HFFc6 (cell line): ENCODE data around the gene ELMO1. TPM values are rescaled to one million over a fixed set of nuclear protein-coding genes. Genes with fewer than 3 reads are reported as not detected.

ENCODE experiments used
- DNase-seq: peaks from one replicate; pipeline ENCODE4 v3.0.0-alpha.2; 2018
- H3K27ac Mint-ChIP-seq: 2 replicates; pipeline ENCODE4 v1.8.0; 2020; ENCODE audit warnings: mild to moderate bottlenecking, mixed read lengths
- H3K27me3 Mint-ChIP-seq: 2 replicates; pipeline ENCODE4 v1.8.0; 2021; ENCODE audit warnings: mild to moderate bottlenecking, moderate library complexity, mixed read lengths; ENCODE audit not compliant: insufficient read depth
- H3K36me3 Mint-ChIP-seq: 2 replicates; pipeline ENCODE4 v1.8.0; 2021; ENCODE audit warnings: low read depth, mixed read lengths
- H3K4me1 Mint-ChIP-seq: 2 replicates; pipeline ENCODE4 v1.8.0; 2020; ENCODE audit warnings: low read depth, mixed read lengths
- H3K4me3 Mint-ChIP-seq: 2 replicates; pipeline ENCODE4 v1.8.0; 2020; ENCODE audit warnings: mild to moderate bottlenecking, moderate library complexity, mixed read lengths
- H3K9me3 Mint-ChIP-seq: 2 replicates; pipeline ENCODE4 v1.8.0; 2020; ENCODE audit warnings: mild to moderate bottlenecking, mixed read lengths
- CTCF ChIP-seq: fragments of 200-600 bp; sonication (generic); IDR thresholded peaks from 2 replicates; pipeline ENCODE4 v1.5.0; 2021; ENCODE audit warnings: antibody characterized with exemption, mild to moderate bottlenecking
- total RNA-seq, 6 experiments: library from RNA; stranded (reverse); fragmentation: NEBNext Ultra II Directional; extraction: Animal tissue kit (Norgen Biotek cat#: 25700); gene quantifications; 2 replicates in 1 of 6; 3 replicates in 5 of 6; pipeline ENCODE4 v1.2.3, GENCODE V29; 2021

Gene ELMO1
- total RNA-seq, 6 experiments from 2014 or later, result not detected

- Mint-ChIP-seq H3K36me3 (0 out of 2 replicates have a peak, but pooled peaks cover 4% of the 10 kb centered on the region), H3K27ac (no peak overlapping the region), H3K4me1 (no peaks in the 10 kb centered on the region), H3K4me3 (no peak overlapping the region), H3K27me3 (no peaks in the 10 kb centered on the region; the same call in none of the 2 replicates), H3K9me3 (peaks cover 71% of the 10 kb centered on the region)
- DNase-seq, result no peak
- no peak for TF ChIP-seq CTCF
Observed at GRCh38 chr7:37282093-37282444, 166.6 kb downstream of the ELMO1 start.

GRCh38 chr7:37281368-37282092 is 167.1 kb downstream of the ELMO1 start:
- Mint-ChIP-seq H3K36me3 (0 out of 2 replicates have a peak, but pooled peaks cover 4% of the 10 kb centered on the region), H3K9me3 (peaks cover 77% of the 10 kb centered on the region), H3K4me3 (no peak overlapping the region), H3K27ac (no peak overlapping the region), H3K4me1 (no peaks in the 10 kb centered on the region), H3K27me3 (no peaks in the 10 kb centered on the region; the same call in none of the 2 replicates)
- DNase-seq, result no peak
- TF ChIP-seq CTCF, result no peak

- TF ChIP-seq CTCF, result no peak
- DNase-seq, result no peak
- no peaks in the 10 kb centered on the region; the same call in 1 of the 2 replicates for H3K27me3 Mint-ChIP-seq
Observed at GRCh38 chr7:37277513-37277912, 171.2 kb downstream of the ELMO1 start.

GRCh38 chr7:37275078-37275710 is 173.5 kb downstream of the ELMO1 start:
- no peak for DNase-seq
- H3K4me3 Mint-ChIP-seq, result no peak overlapping the region
- H3K9me3 Mint-ChIP-seq, result peaks cover 62% of the 10 kb centered on the region
- TF ChIP-seq CTCF, result no peak
- H3K36me3 Mint-ChIP-seq, result peaks cover 13% of the 10 kb centered on the region
- no peaks in the 10 kb centered on the region; the same call in 1 of the 2 replicates for H3K27me3 Mint-ChIP-seq
- no peaks in the 10 kb centered on the region for H3K4me1 Mint-ChIP-seq
- H3K27ac Mint-ChIP-seq, result no peak overlapping the region

More at GRCh38 chr7:37277513-37277912, 171.2 kb downstream of the ELMO1 start:
- Mint-ChIP-seq H3K36me3 (peaks cover 13% of the 10 kb centered on the region), H3K9me3 (peaks cover 74% of the 10 kb centered on the region), H3K4me1 (no peaks in the 10 kb centered on the region), H3K4me3 (no peak overlapping the region), H3K27ac (no peak overlapping the region)

- peaks cover 13% of the 10 kb centered on the region for H3K36me3 Mint-ChIP-seq
- DNase-seq, result no peak
- peaks cover 54% of the 10 kb centered on the region for H3K9me3 Mint-ChIP-seq
- no peak overlapping the region for H3K27ac Mint-ChIP-seq
- H3K27me3 Mint-ChIP-seq, result no peaks in the 10 kb centered on the region; the same call in 1 of the 2 replicates
- TF ChIP-seq CTCF, result no peak
- H3K4me1 Mint-ChIP-seq, result no peaks in the 10 kb centered on the region
- no peak overlapping the region for H3K4me3 Mint-ChIP-seq
Observed at GRCh38 chr7:37273891-37274290, 174.8 kb downstream of the ELMO1 start.
